Measurements from ENCODE around the gene PQBP1.

- no peak for TF ChIP-seq CTCF (conservative IDR thresholded peaks at IDR 0.05 in 1 of 2, IDR thresholded peaks at IDR 0.05 in 1 of 2; ENCODE audit: low read depth in 1 of 2, low read length in 2 of 2)
- TF ChIP-seq EZH2 (IDR thresholded peaks at IDR 0.05; ENCODE audit: low read length, missing control alignments), result no peak
Measured at GRCh38 chrX:48901069-48901468, 3.3 kb downstream of the PQBP1 start.
